ENCODE results near the gene CCL27. TPM values are rescaled to one million over a fixed set of nuclear protein-coding genes. Genes with fewer than 3 reads are reported as not detected.

The CCL27 gene, protein sequence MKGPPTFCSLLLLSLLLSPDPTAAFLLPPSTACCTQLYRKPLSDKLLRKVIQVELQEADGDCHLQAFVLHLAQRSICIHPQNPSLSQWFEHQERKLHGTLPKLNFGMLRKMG
- total RNA-seq, result not detected in 3 replicates
- long read RNA-seq, result 0 reads

DNA sequence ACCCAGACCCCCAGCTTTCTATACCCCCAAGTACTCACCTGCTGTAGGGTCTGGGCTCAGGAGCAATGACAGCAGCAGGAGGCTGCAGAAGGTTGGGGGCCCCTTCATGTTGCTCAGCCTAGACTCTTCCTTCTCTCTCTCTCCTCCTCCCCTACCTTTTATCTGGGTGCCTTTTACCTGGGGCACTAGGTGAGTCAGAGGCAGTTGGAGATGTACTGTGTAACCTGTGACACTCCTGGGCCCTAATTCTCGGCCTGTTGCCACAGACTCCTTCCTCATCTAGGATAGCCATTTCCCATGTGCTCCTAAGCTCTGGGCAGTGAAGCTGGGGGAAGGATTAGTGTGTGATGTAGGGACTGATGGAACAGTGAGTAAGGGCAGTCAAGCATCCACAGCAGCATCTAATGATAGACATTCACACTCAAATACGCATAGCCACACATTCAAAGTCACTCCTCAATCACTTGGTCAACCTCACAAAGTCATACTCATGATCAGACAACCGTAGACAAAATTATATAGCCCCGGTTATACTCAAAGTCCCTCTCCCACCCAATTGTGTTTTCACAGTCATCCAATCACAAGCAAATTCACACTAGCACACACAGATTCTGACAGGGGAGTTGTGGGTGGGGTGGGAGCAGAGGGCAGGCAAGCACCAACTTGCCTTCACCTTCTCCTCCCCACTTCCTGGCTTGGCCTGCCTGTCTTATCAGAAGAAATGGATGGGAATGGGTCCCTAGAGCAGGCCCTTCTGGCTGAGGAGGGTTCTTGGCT, at the start of gene CCL27:
Gene CCL27 (minus strand): TSS at position 132 of the 777 bp plus-strand sequence. CDS start 24 bp downstream, at position 108.
- peaks cover 20% of the 10 kb centered on the region for H3K4me1 Mint-ChIP-seq (ENCODE audit: low read depth)
- no peaks in the 10 kb centered on the region for H3K27me3 Mint-ChIP-seq (ENCODE audit: low read depth)
- TF ChIP-seq, protein P1, sequence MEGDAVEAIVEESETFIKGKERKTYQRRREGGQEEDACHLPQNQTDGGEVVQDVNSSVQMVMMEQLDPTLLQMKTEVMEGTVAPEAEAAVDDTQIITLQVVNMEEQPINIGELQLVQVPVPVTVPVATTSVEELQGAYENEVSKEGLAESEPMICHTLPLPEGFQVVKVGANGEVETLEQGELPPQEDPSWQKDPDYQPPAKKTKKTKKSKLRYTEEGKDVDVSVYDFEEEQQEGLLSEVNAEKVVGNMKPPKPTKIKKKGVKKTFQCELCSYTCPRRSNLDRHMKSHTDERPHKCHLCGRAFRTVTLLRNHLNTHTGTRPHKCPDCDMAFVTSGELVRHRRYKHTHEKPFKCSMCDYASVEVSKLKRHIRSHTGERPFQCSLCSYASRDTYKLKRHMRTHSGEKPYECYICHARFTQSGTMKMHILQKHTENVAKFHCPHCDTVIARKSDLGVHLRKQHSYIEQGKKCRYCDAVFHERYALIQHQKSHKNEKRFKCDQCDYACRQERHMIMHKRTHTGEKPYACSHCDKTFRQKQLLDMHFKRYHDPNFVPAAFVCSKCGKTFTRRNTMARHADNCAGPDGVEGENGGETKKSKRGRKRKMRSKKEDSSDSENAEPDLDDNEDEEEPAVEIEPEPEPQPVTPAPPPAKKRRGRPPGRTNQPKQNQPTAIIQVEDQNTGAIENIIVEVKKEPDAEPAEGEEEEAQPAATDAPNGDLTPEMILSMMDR (IDR thresholded peaks at IDR 0.05), result no peak
- H3K4me3 Mint-ChIP-seq (ENCODE audit: unreplicated experiment), result no peak within 1 kb of the TSS
- H3K27ac Mint-ChIP-seq (ENCODE audit: unreplicated experiment), result no peak within 1 kb of the TSS
- no peaks in the 10 kb centered on the region for H3K9me3 Mint-ChIP-seq (ENCODE audit: low read depth)
- H3K36me3 Mint-ChIP-seq (ENCODE audit: low read depth), result peaks cover 2% of the 10 kb centered on the region
- DNase-seq (ENCODE audit: low spot score), result no peak

DNA sequence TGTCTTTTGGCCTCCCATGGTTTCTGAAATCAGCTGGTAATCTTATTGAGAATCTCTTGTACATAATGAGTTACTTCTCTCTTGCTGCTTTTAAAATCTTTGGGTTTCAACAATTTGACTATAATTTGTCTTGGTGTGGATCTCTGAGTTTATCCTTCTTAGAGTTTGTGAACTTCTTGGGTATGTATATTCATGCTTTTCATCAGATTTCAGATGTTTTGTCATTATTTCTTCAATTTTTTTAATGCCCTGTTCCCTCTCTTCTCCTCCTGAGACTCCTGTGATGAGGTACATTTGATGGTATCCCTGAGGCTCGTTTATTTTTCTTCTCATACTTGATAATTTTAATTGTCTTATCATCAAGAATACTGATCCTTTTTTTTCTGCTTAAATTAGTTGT, 49.7 kb upstream of the CCL27 start:
- Mint-ChIP-seq H3K9me3 (ENCODE audit: low read depth) (peaks cover 13% of the 10 kb centered on the region), H3K4me3 (ENCODE audit: unreplicated experiment) (no peak overlapping the region), H3K27ac (ENCODE audit: unreplicated experiment) (no peak overlapping the region), H3K36me3 (ENCODE audit: low read depth) (peaks cover 4% of the 10 kb centered on the region), H3K27me3 (ENCODE audit: low read depth) (peaks cover 23% of the 10 kb centered on the region), H3K4me1 (ENCODE audit: low read depth) (no peaks in the 10 kb centered on the region)
- TF ChIP-seq, protein P1 (IDR thresholded peaks at IDR 0.05), result no peak
- DNase-seq (ENCODE audit: low spot score), result no peak

DNA sequence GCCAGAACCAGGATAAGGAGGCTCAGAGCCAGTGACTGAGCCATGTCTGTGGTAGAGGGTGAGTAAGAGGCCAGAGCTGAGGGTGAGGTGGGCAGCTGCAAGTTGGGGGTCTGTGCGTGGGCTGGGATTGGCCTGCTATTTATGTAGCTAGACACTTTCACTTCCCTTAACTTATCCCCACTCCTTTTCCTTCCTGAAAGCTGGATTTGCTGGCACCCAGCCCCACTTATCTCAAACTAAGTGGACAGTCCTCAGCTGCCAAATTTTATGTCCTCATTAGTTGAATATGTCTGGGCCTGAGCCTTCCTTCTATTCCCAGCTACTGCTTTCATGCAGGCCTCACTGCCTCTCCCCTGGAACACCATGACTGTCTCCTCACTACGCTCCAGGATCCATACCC, 47.6 kb upstream of the CCL27 start, which contains the start of gene CCL21:
Gene CCL21 (minus strand): TSS at position 114 of the 400 bp plus-strand sequence. CDS start 70 bp downstream, at position 44.
- Mint-ChIP-seq H3K4me1 (ENCODE audit: low read depth) (no peaks in the 10 kb centered on the region), H3K4me3 (ENCODE audit: unreplicated experiment) (no peak within 1 kb of the TSS), H3K27me3 (ENCODE audit: low read depth) (peaks cover 23% of the 10 kb centered on the region), H3K9me3 (ENCODE audit: low read depth) (peaks cover 13% of the 10 kb centered on the region), H3K36me3 (ENCODE audit: low read depth) (peaks cover 4% of the 10 kb centered on the region), H3K27ac (ENCODE audit: unreplicated experiment) (no peak within 1 kb of the TSS)
- DNase-seq (ENCODE audit: low spot score), result no peak
- TF ChIP-seq, protein P1 (IDR thresholded peaks at IDR 0.05), result no peak

DNA sequence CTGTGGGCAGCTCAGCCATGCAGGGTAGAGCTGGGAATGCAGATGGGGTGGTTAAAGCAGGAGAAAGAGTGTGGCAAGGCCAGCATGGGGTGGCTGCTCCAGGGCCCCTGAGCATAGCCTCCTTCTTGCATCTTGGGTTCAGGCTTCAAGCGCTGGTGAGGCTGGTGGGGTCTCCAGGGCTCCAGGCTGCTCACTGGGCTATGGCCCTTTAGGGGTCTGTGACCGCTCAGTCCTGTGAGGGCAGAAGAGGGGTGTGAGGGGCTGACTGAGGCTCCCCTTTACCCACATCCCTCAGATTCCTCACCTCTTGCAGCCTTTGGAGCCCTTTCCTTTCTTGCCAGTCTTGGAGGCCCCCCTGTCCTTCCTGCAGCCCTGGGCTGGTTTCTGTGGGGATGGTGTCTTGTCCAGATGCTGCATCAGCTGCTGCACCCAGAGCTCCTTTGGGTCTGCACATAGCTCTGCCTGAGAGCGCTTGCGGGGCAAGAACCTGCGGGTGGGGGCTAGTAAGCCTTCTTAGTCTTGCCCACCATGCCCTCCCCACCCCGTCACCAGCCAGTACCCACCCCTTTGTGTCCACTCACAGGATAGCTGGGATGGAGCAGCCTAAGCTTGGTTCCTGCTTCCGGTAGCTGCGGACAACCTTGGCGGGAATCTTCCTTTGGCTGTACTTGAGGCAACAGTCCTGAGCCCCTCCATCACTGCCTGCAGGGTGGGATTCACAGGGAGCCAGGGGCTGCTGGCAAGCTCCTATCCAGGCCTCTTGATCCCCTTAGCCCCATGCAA, 46.9 kb upstream of the CCL27 start:
- H3K36me3 Mint-ChIP-seq (ENCODE audit: low read depth), result peaks cover 4% of the 10 kb centered on the region
- no peaks in the 10 kb centered on the region for H3K4me1 Mint-ChIP-seq (ENCODE audit: low read depth)
- TF ChIP-seq, protein P1 (IDR thresholded peaks at IDR 0.05), result no peak
- H3K9me3 Mint-ChIP-seq (ENCODE audit: low read depth), result peaks cover 13% of the 10 kb centered on the region
- H3K27ac Mint-ChIP-seq (ENCODE audit: unreplicated experiment), result no peak overlapping the region
- H3K4me3 Mint-ChIP-seq (ENCODE audit: unreplicated experiment), result no peak overlapping the region
- peaks cover 17% of the 10 kb centered on the region for H3K27me3 Mint-ChIP-seq (ENCODE audit: low read depth)
- no peak for DNase-seq (ENCODE audit: low spot score)

DNA sequence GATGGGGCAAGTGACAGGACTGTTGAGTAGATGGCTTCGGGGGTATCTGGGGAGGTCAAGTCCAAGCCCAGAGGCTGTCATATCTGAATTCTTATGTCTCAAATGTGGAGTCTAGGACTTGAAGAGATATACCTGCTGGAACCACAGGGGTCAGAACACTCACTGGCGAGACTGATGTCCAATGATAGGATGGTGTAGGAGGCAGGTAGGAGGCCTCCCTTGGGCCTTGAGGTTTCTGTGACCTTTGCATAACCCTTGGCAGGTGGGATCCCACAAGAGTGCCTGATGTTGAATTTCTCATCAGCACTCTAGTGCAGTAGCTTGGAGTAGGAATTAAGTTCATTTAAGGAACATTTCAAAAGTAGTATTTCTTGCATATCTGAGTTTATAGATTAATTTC, 44.7 kb upstream of the CCL27 start:
- H3K4me1 Mint-ChIP-seq (ENCODE audit: low read depth), result peaks cover under 1% of the 10 kb centered on the region
- peaks cover 5% of the 10 kb centered on the region for H3K9me3 Mint-ChIP-seq (ENCODE audit: low read depth)
- H3K27ac Mint-ChIP-seq (ENCODE audit: unreplicated experiment), result no peak overlapping the region
- H3K27me3 Mint-ChIP-seq (ENCODE audit: low read depth), result peaks cover 6% of the 10 kb centered on the region
- DNase-seq (ENCODE audit: low spot score), result no peak
- H3K36me3 Mint-ChIP-seq (ENCODE audit: low read depth), result peaks cover 4% of the 10 kb centered on the region
- H3K4me3 Mint-ChIP-seq (ENCODE audit: unreplicated experiment), result no peak overlapping the region
- TF ChIP-seq, protein P1 (IDR thresholded peaks at IDR 0.05), result no peak
